ENCODE results near the gene BACH2.

The BACH2 gene

DNA sequence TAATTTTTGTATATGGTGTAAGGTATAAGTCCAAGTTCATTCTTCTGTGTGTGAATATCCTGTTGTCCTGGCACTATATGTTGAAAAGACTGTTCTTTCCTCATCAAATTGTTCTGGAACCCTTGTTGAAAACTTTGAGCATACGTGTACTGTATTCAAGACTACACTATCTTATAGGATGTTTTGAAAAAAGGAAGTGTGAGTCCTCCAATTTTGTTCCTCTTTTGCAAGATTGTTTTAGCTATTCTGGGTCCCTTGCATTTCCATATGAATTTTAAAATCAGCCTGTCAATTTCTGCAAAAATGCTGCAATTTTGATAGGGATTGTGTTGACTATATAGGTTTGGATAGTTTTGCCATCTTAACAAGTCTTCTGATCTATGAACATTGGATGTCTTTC is 195.2 kb downstream of the BACH2 start:
- Histone ChIP-seq H2AFZ (ENCODE audit: low read depth) (no peak overlapping the region), H3K27ac (no peak overlapping the region), H3K4me1 (ENCODE audit: low read depth, poor library complexity, severe bottlenecking) (peaks cover 6% of the 10 kb centered on the region), H3K36me3 (ENCODE audit: insufficient read depth) (no peaks in the 10 kb centered on the region), H3K9ac (no peak overlapping the region), H3K4me2 (no peak overlapping the region), H3K4me3 (IDR thresholded peaks at IDR 0.05; ENCODE audit: insufficient read depth, low read depth, low read length) (no peak overlapping the region), H3K27me3 (ENCODE audit: insufficient read depth, low read depth) (no peaks in the 10 kb centered on the region), H4K20me1 (ENCODE audit: insufficient read depth) (no peaks in the 10 kb centered on the region), H3K79me2 (ENCODE audit: insufficient read depth, low read depth) (no peaks in the 10 kb centered on the region)
- TF ChIP-seq, protein P1, sequence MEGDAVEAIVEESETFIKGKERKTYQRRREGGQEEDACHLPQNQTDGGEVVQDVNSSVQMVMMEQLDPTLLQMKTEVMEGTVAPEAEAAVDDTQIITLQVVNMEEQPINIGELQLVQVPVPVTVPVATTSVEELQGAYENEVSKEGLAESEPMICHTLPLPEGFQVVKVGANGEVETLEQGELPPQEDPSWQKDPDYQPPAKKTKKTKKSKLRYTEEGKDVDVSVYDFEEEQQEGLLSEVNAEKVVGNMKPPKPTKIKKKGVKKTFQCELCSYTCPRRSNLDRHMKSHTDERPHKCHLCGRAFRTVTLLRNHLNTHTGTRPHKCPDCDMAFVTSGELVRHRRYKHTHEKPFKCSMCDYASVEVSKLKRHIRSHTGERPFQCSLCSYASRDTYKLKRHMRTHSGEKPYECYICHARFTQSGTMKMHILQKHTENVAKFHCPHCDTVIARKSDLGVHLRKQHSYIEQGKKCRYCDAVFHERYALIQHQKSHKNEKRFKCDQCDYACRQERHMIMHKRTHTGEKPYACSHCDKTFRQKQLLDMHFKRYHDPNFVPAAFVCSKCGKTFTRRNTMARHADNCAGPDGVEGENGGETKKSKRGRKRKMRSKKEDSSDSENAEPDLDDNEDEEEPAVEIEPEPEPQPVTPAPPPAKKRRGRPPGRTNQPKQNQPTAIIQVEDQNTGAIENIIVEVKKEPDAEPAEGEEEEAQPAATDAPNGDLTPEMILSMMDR (conservative IDR thresholded peaks at IDR 0.05; ENCODE audit: low read depth, low read length), result no peak

DNA sequence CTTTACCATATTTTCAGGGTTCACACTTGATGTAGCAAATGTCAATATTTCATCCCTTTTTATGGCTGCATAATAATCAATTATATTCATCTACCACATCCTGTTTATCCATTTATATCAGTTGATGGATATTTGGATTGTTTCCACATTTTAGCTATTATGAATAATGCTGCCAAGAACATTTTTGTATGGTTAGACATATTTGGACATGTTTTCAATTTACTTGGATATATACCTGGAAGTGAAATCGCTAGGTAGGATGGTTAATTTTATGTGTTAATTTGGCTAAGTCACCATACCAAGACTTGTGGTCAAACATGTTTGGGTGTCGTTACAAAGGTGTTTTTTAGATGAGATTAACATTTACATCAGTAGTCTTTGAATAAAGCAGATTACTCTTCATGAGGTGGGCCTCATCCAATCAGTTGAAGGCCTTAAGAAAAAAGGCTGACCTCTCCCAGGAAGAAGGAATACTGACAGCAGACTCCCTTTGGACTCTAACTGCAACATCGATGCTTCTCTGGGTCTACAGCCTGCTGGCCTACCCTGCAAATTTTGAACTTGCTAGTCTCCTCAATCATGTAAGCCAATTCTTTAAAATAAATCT is 196.5 kb downstream of the BACH2 start:
- H4K20me1 ChIP-seq (ENCODE audit: insufficient read depth), result no peaks in the 10 kb centered on the region
- H3K27me3 ChIP-seq (ENCODE audit: insufficient read depth, low read depth), result no peaks in the 10 kb centered on the region
- H3K27ac ChIP-seq, result no peak overlapping the region
- no peak overlapping the region for H3K4me2 ChIP-seq
- H3K9ac ChIP-seq, result no peak overlapping the region
- H2AFZ ChIP-seq (ENCODE audit: low read depth), result no peak overlapping the region
- H3K36me3 ChIP-seq (ENCODE audit: insufficient read depth), result no peaks in the 10 kb centered on the region
- H3K4me1 ChIP-seq (ENCODE audit: low read depth, poor library complexity, severe bottlenecking), result peaks cover 6% of the 10 kb centered on the region
- H3K79me2 ChIP-seq (ENCODE audit: insufficient read depth, low read depth), result no peaks in the 10 kb centered on the region
- no peak overlapping the region for H3K4me3 ChIP-seq (IDR thresholded peaks at IDR 0.05; ENCODE audit: insufficient read depth, low read depth, low read length)
- TF ChIP-seq, protein P1 (conservative IDR thresholded peaks at IDR 0.05; ENCODE audit: low read depth, low read length), result no peak

DNA sequence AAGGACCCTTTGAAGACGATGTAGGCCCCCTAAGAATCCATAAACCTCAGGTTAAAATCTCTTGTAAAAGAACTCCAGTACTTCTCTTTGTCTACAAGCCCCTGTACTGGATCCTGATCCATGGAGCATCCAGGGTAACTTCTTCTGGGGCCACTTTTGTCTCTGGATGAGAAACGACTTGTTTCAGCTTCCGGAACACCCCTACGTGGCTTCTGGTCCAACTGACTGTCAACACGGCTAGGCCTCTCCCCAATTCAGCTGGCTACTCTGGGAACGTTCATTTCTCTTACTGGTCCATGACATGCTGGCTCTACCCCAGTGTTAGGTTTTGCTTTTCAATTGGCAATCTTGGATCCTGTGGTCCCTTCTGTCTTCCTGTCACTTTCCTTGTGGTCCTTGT is 198.0 kb downstream of the BACH2 start:
- H3K27ac ChIP-seq, result no peak overlapping the region
- H3K4me3 ChIP-seq (IDR thresholded peaks at IDR 0.05; ENCODE audit: insufficient read depth, low read depth, low read length), result no peak overlapping the region
- no peaks in the 10 kb centered on the region for H4K20me1 ChIP-seq (ENCODE audit: insufficient read depth)
- no peak overlapping the region for H2AFZ ChIP-seq (ENCODE audit: low read depth)
- H3K4me2 ChIP-seq, result no peak overlapping the region
- H3K27me3 ChIP-seq (ENCODE audit: insufficient read depth, low read depth), result no peaks in the 10 kb centered on the region
- no peak overlapping the region for H3K9ac ChIP-seq
- TF ChIP-seq, protein P1 (conservative IDR thresholded peaks at IDR 0.05; ENCODE audit: low read depth, low read length), result no peak
- no peaks in the 10 kb centered on the region for H3K79me2 ChIP-seq (ENCODE audit: insufficient read depth, low read depth)
- peaks cover 2% of the 10 kb centered on the region for H3K4me1 ChIP-seq (ENCODE audit: low read depth, poor library complexity, severe bottlenecking)
- H3K36me3 ChIP-seq (ENCODE audit: insufficient read depth), result no peaks in the 10 kb centered on the region

DNA sequence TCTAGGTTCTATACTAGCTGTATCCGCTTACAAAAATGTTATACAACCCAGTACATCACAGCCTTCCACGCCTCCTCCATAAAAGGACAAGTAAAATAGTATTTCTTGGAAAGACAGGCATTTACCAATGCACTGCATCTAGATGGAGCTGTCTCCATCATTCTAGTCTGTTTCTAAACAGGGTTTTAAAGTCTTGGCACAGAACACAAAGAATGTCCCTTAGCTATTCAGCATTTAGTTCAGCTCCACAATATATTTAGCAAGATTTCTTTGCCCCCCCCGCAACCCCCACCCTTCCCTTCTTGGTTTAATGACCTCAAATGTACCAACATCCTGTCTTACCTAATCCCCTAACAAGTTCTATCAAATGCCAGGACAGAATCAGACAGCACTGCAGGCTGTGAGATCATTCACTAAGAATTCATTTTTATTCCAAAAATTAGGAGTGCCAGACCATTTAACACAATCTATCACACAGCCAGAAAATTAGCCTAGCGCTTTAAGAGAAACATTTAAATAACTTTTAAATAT is 198.6 kb downstream of the BACH2 start:
- Histone ChIP-seq H4K20me1 (ENCODE audit: insufficient read depth) (no peaks in the 10 kb centered on the region), H3K27me3 (ENCODE audit: insufficient read depth, low read depth) (no peaks in the 10 kb centered on the region), H3K4me2 (no peak overlapping the region), H3K27ac (no peak overlapping the region), H3K79me2 (ENCODE audit: insufficient read depth, low read depth) (no peaks in the 10 kb centered on the region), H3K9ac (no peak overlapping the region), H3K36me3 (ENCODE audit: insufficient read depth) (no peaks in the 10 kb centered on the region), H3K4me3 (IDR thresholded peaks at IDR 0.05; ENCODE audit: insufficient read depth, low read depth, low read length) (no peak overlapping the region), H3K4me1 (ENCODE audit: low read depth, poor library complexity, severe bottlenecking) (no peaks in the 10 kb centered on the region), H2AFZ (ENCODE audit: low read depth) (no peak overlapping the region)
- TF ChIP-seq, protein P1 (conservative IDR thresholded peaks at IDR 0.05; ENCODE audit: low read depth, low read length), result no peak
